ENCODE measurements around the gene NDUFB7.
A peak's percentile ranks its signal among the peaks of the same experiment; 100 is the strongest.
"Not testable (repeated sequence)": the region's sequence is repeated elsewhere in the genome, so short reads cannot be mapped to it uniquely, and the experiment has no call there.

The NDUFB7 gene

DNA sequence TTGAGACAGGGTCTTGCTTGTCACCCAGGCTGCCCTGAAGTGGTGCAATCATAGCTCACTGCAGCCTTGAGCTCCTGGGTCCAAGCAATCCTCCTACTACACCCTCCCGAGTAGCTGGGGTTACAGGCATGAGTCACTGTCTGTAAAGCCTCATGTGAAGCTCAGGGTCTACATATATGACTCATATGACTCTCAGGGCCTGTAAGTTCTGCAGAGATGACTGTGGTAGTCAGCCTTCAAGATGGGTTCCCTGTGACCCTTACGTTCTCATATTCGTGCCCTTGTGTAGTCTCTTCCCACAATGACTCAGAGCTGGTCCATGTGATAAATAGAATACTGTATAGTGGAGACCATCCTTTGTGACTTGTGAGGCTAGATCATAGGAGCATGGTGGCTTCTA lies 13.3 kb upstream of the NDUFB7 start:
- peaks cover 44 to 53% of the 10 kb centered on the region in 2 donors for H3K36me3 Mint-ChIP-seq
- not testable (repeated sequence) for H3K27me3 Mint-ChIP-seq, H3K9me3 Mint-ChIP-seq
- H3K4me1 Mint-ChIP-seq, result peaks cover 37 to 64% of the 10 kb centered on the region in 2 donors
- peak overlapping the region; percentile 94 to 97 for H3K4me3 Mint-ChIP-seq
- ATAC-seq (replicated peaks), result peak; percentile 82 to 83
- peak; percentile 77 for DNase-seq
- H3K27ac Mint-ChIP-seq, result peak overlapping the region; percentile 98

DNA sequence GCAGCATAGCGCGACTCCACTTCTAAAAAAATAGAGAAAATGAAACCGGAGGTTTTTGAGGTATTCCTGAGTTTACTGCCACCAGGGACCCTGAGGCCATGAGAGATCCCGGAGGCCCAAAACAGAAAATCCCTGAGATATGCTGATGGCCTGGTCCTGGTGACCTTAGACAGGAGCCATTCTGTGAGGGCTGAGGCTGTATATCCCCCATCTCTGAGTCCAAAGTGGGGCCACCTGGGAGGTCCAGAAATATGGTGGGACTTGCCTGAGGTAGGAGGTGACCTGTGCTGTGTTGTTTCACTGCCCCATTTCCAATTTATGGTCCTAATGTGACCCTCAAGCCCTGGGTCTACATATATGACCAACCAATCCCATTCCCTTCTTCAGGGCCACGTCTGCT lies 12.5 kb upstream of the NDUFB7 start:
- H3K9me3 Mint-ChIP-seq; H3K27me3 Mint-ChIP-seq; DNase-seq; ATAC-seq (replicated peaks): not testable (repeated sequence)
- Mint-ChIP-seq H3K4me1 (peaks cover 41 to 68% of the 10 kb centered on the region in 2 donors), H3K27ac (peak overlapping the region; percentile 98), H3K36me3 (peaks cover 44 to 53% of the 10 kb centered on the region in 2 donors), H3K4me3 (peak overlapping the region; percentile 94 to 97)

DNA sequence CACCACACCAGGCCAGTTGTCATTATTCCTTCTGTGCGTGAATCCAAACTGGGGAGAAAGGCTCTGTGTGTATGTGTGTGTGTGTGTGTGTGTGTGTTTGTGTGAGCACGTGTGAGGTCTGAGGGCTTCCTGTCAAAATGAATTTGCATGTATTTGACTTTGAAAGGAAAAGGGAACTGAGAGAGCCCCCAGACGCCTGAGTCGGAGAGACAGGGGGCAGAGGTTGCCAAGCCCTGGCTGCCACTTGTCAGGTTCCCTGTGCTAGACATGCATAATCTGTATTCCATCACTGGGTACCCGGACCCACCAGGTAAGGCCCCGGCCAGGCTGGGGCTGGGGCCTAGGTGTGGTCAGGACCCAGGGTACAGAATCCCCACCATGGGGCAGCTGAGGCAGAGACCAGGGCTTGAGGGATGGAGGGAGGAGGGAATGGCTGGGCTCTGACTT lies 11.1 kb upstream of the NDUFB7 start, which contains the start of gene CLEC17A:
TSS of gene CLEC17A (plus strand) at position 191 of the 447 bp plus-strand sequence. CDS start at position 268, 77 bp downstream.
- Mint-ChIP-seq H3K27ac (peak within 1 kb of the TSS; percentile 98), H3K27me3 (no peaks in the 10 kb centered on the region), H3K36me3 (peaks cover 37 to 43% of the 10 kb centered on the region in 2 donors), H3K4me3 (peak within 1 kb of the TSS; percentile 94 to 97), H3K9me3 (peaks cover 3 to 5% of the 10 kb centered on the region in 2 donors), H3K4me1 (peaks cover 39 to 64% of the 10 kb centered on the region in 2 donors)
- DNase-seq (peak; percentile 82), ATAC-seq (replicated peaks) (peak; percentile 41 to 48)

DNA sequence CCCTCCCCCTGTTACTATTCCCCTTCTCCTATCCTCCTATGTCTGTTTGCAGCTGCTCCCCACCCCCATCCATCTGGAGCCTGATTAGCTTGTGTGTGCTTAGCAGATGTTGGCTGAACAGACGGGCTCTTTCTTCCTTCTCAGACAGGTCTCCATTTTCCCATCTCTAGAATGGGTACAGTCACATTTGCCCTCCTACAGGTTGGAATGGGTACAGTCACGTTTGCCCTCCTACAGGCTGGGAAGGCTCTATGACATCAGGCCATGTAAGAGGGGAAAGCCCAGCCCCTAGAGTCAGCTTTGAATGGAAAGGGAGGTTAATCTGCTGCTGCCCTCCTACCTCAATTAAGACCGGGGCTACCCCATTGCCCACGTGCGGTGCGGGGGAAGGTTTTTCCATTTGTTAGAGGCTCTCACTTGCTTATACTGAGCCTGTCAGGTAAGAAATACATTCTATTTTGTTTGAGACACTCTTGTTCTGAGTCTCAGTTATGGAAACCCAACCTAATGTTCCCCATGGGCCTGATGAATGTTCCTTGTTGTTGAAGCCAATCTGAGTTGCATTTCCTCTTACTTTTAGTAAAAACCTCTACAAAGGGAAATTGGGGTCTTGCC lies 8.9 kb upstream of the NDUFB7 start:
- Mint-ChIP-seq H3K36me3 (peaks cover 22 to 29% of the 10 kb centered on the region in 2 donors), H3K9me3 (peaks cover 3 to 5% of the 10 kb centered on the region in 2 donors), H3K4me3 (peak overlapping the region; percentile 28 to 70), H3K4me1 (peaks cover 34 to 66% of the 10 kb centered on the region in 2 donors), H3K27ac (peak overlapping the region; percentile 97), H3K27me3 (no peaks in the 10 kb centered on the region)
- peak; percentile 42 for ATAC-seq (replicated peaks)
- DNase-seq, result peak; percentile 90

- DNase-seq (peak; percentile 90), ATAC-seq (replicated peaks) (peak; percentile 73 to 75)
- Mint-ChIP-seq H3K4me1 (peaks cover 44 to 87% of the 10 kb centered on the region in 2 donors), H3K4me3 (peak overlapping the region; percentile 69 to 71), H3K27me3 (no peaks in the 10 kb centered on the region), H3K27ac (peak overlapping the region; percentile 97), H3K36me3 (peaks cover 3 to 11% of the 10 kb centered on the region in 2 donors), H3K9me3 (peaks cover 3 to 5% of the 10 kb centered on the region in 2 donors)
These were observed 6.1 kb upstream of the NDUFB7 start for GRCh38 chr19:14577885-14578427.

GRCh38 chr19:14577264-14577663 lies 5.4 kb upstream of the NDUFB7 start:
- peaks cover 2 to 8% of the 10 kb centered on the region in 2 donors for H3K36me3 Mint-ChIP-seq
- no peaks in the 10 kb centered on the region for H3K27me3 Mint-ChIP-seq
- peak overlapping the region; percentile 69 to 71 for H3K4me3 Mint-ChIP-seq
- ATAC-seq (replicated peaks), result peak; percentile 16 to 28
- H3K9me3 Mint-ChIP-seq, result peaks cover 3 to 5% of the 10 kb centered on the region in 2 donors
- H3K4me1 Mint-ChIP-seq, result peaks cover 41 to 82% of the 10 kb centered on the region in 2 donors
- H3K27ac Mint-ChIP-seq, result peak overlapping the region; percentile 97
- DNase-seq, result peak; percentile 61

- Mint-ChIP-seq H3K27me3 (no peaks in the 10 kb centered on the region), H3K36me3 (peaks cover 6 to 12% of the 10 kb centered on the region in 2 donors), H3K4me3 (no peak overlapping the region), H3K9me3 (peaks cover 3 to 5% of the 10 kb centered on the region in 2 donors), H3K27ac (peak overlapping the region; percentile 80), H3K4me1 (peaks cover 42 to 78% of the 10 kb centered on the region in 2 donors)
- DNase-seq (no peak), ATAC-seq (replicated peaks) (no peak)
These were observed 4.5 kb upstream of the NDUFB7 start for GRCh38 chr19:14576363-14576762.

GRCh38 chr19:14575428-14575980 lies 3.6 kb upstream of the NDUFB7 start:
- peaks cover under 1 to 2% of the 10 kb centered on the region in 2 donors for H3K9me3 Mint-ChIP-seq
- H3K36me3 Mint-ChIP-seq, result peaks cover 5 to 9% of the 10 kb centered on the region in 2 donors
- DNase-seq, result no peak
- H3K27ac Mint-ChIP-seq, result no peak overlapping the region
- no peaks in the 10 kb centered on the region for H3K27me3 Mint-ChIP-seq
- H3K4me1 Mint-ChIP-seq, result peaks cover 45 to 78% of the 10 kb centered on the region in 2 donors
- H3K4me3 Mint-ChIP-seq, result no peak overlapping the region
- no peak for ATAC-seq (replicated peaks)

DNA sequence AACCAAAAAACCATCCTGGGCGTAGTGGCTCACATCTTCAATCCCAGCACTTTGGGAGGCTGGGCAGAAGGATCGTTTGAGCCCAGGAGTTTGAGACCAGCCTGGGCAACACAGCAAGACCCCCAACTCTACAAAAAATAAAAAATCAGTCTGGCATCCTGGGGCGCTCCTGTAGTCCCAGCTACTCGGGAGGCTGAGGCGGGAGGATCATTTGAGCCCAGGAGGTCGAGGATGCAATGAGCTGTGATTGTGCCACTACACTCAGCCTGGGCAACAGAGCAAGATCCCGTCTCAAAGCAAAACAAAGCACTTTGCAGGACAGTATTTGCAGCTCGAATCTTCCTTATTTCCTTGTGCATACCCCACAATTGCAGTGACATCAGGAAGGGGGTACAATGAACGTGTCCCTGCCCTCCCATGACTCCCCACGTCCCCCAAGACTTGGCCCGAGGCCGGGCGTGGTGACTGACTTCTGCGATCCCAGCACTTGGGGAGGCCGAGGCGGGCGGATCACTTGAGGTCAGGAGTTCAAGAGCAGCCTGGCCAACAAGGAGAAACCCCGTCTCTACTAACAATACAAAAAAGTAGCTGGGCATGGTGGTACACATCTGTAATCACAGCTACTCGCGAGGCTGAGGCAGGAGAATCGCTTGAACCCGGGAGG lies 870 bp downstream of the NDUFB7 start:
- ATAC-seq (replicated peaks) (no peak), DNase-seq (no peak)
- Mint-ChIP-seq H3K27ac (peak overlapping the region; percentile 9), H3K36me3 (peaks cover 20 to 26% of the 10 kb centered on the region in 2 donors), H3K4me1 (peaks cover 40 to 76% of the 10 kb centered on the region in 2 donors), H3K4me3 (peak overlapping the region; percentile 98), H3K27me3 (no peaks in the 10 kb centered on the region), H3K9me3 (no peaks in the 10 kb centered on the region)

- no peak for ATAC-seq (replicated peaks)
- Mint-ChIP-seq H3K4me3 (no peak overlapping the region), H3K27ac (peak overlapping the region; percentile 86), H3K9me3 (no peaks in the 10 kb centered on the region), H3K36me3 (peaks cover 34 to 46% of the 10 kb centered on the region in 2 donors), H3K27me3 (no peaks in the 10 kb centered on the region), H3K4me1 (peaks cover 34 to 67% of the 10 kb centered on the region in 2 donors)
- DNase-seq, result no peak
These were observed 4.8 kb downstream of the NDUFB7 start for GRCh38 chr19:14567079-14567478.

DNA sequence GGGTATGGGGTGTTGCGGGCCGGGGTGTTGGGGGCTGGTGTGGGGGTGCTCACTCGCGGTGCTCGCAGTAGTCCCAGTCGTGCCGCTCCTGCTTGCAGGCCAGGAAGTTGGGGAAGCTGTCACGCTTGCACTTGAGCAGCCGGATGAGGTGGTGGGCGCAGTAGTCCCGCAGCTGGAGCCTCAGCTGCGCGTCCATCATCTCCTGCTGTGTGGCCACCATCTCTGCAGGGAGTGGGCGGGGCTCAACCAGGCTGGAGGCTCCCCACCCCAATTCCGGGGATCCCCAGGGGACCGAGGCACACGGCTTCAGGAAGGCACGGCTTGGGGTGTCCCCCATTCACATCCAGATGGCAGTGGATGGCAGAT lies 5.2 kb downstream of the NDUFB7 start:
- Mint-ChIP-seq H3K27me3 (no peaks in the 10 kb centered on the region), H3K4me1 (peaks cover 37 to 68% of the 10 kb centered on the region in 2 donors), H3K27ac (no peak overlapping the region), H3K36me3 (peaks cover 32 to 46% of the 10 kb centered on the region in 2 donors), H3K9me3 (no peaks in the 10 kb centered on the region), H3K4me3 (no peak overlapping the region)
- ATAC-seq (replicated peaks), result no peak
- DNase-seq, result no peak

DNA sequence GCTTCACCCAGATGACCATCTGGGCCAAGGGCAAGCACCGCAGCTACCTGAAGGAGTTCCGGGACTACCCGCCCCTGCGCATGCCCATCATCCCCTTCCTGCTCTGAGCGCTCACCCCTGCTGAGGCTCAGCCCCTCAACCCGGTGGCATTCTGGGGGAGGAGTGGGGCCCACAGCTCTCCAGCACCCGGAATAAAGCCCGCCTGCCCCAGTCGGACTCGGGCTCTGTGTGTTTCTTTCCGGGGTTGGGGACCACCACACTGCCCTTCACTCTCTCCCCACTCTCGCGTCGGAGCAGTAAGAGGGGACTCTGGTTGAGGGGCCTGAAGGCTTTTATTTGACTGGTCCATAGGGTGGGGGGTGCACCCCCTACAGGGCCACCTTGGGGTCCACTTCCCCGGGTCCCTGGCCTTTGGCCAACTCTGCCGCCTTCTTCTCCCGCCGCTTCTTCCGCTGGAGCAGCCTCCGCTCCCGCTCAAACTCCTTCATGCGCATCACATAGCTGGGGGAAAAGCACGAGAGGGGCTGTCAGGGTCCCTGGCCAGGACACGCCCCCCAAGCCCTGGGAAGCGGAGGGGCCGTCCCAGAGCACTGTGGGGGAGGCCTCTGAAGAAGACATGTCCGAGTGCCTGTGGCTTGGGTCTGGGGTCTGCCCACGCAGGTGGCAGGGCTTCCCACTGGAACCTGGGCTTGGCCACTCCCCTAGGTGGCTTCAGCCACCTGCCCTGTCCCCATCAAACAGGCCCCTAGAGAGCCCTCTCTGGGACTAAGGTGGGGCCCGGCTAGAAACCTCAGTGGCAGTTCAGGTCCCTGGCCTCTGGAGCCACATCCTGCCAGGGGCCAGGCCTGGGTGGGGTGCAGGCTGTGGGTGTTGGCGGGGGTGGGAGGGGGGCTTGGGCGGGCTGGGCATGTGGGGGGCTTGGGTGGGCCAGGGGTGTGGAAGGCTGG lies 5.8 kb downstream of the NDUFB7 start:
- H3K27ac Mint-ChIP-seq, result no peak overlapping the region
- no peaks in the 10 kb centered on the region for H3K9me3 Mint-ChIP-seq
- DNase-seq, result no peak
- H3K36me3 Mint-ChIP-seq, result peaks cover 30 to 43% of the 10 kb centered on the region in 2 donors
- H3K4me1 Mint-ChIP-seq, result peaks cover 35 to 66% of the 10 kb centered on the region in 2 donors
- no peak for ATAC-seq (replicated peaks)
- no peaks in the 10 kb centered on the region for H3K27me3 Mint-ChIP-seq
- no peak overlapping the region for H3K4me3 Mint-ChIP-seq

- H3K36me3 Mint-ChIP-seq, result peaks cover 32 to 43% of the 10 kb centered on the region in 2 donors
- no peak for DNase-seq
- no peaks in the 10 kb centered on the region for H3K27me3 Mint-ChIP-seq
- ATAC-seq (replicated peaks), result no peak
- H3K9me3 Mint-ChIP-seq, result no peaks in the 10 kb centered on the region
- H3K27ac Mint-ChIP-seq, result peak overlapping the region; percentile 85
- H3K4me3 Mint-ChIP-seq, result no peak overlapping the region
- H3K4me1 Mint-ChIP-seq, result peaks cover 35 to 63% of the 10 kb centered on the region in 2 donors
These were observed 6.6 kb downstream of the NDUFB7 start for GRCh38 chr19:14565298-14565679.
